Astrocyte (in vitro differentiated cells and primary cell): ENCODE results near the gene C19orf85. TPM values are rescaled to one million over a fixed set of nuclear protein-coding genes. Genes with fewer than 3 reads are reported as not detected.
"Not testable (repeated sequence)": the region's sequence is repeated elsewhere in the genome, so short reads cannot be mapped to it uniquely, and the experiment has no call there.

Experiments used
- DNase-seq: peaks from one replicate; pipeline ENCODE4 v3.0.0-alpha.2; 2010; ENCODE audit warnings: low read depth
- FAIRE-seq: peaks from 2 replicates; lab custom pipeline; 2011; peaks lifted over from hg19 to GRCh38; lab: Jason Lieb, UNC
- H2AFZ ChIP-seq: 2 replicates; pipeline ENCODE4 v1.6.0; 2012; ENCODE audit warnings: low read depth, low read length, inconsistent platforms
- H3K27ac ChIP-seq: 2 replicates; pipeline ENCODE4 v1.5.1; 2011; ENCODE audit warnings: low read depth, low read length, inconsistent platforms
- H3K27me3 ChIP-seq: 2 replicates; pipeline ENCODE4 v1.6.0; 2011; ENCODE audit warnings: low read length, inconsistent platforms; ENCODE audit not compliant: insufficient read depth
- H3K36me3 ChIP-seq: 2 replicates; pipeline ENCODE4 v1.5.1; 2011; ENCODE audit warnings: low read length, inconsistent platforms; ENCODE audit not compliant: insufficient read depth
- H3K4me1 ChIP-seq: 2 replicates; pipeline ENCODE4 v1.5.1; 2011; ENCODE audit warnings: low read length, inconsistent platforms; ENCODE audit not compliant: insufficient read depth
- H3K4me2 ChIP-seq: 2 replicates; pipeline ENCODE4 v1.6.0; 2012; ENCODE audit warnings: low read length, inconsistent platforms
- H3K4me3 ChIP-seq: 2 replicates; pipeline ENCODE4 v1.5.1; 2011; ENCODE audit warnings: low read depth, mild to moderate bottlenecking, low read length, inconsistent platforms; ENCODE audit not compliant: insufficient read depth
- H3K79me2 ChIP-seq: 2 replicates; pipeline ENCODE4 v1.6.0; 2012; ENCODE audit warnings: mild to moderate bottlenecking, low read length, inconsistent platforms; ENCODE audit not compliant: insufficient read depth
- H3K9ac ChIP-seq: 2 replicates; pipeline ENCODE4 v1.6.0; 2012; ENCODE audit warnings: mild to moderate bottlenecking, low read length, inconsistent platforms
- H3K9me3 ChIP-seq: 2 replicates; pipeline ENCODE4 v1.5.1; 2012; ENCODE audit warnings: low read depth, mild to moderate bottlenecking, low read length, inconsistent platforms; ENCODE audit not compliant: insufficient read depth
- H4K20me1 ChIP-seq: 2 replicates; pipeline ENCODE4 v1.6.0; 2012; ENCODE audit warnings: low read length, inconsistent platforms; ENCODE audit not compliant: insufficient read depth
- H3K27ac Mint-ChIP-seq: one replicate; pipeline ENCODE4 v1.8.0; 2021; ENCODE audit warnings: mild to moderate bottlenecking, mixed read lengths; ENCODE audit not compliant: unreplicated experiment
- H3K27me3 Mint-ChIP-seq: one replicate; pipeline ENCODE4 v1.8.0; 2021; ENCODE audit warnings: low read depth, mixed read lengths; ENCODE audit not compliant: unreplicated experiment
- H3K36me3 Mint-ChIP-seq: one replicate; pipeline ENCODE4 v1.8.0; 2021; ENCODE audit warnings: low read depth, mixed read lengths; ENCODE audit not compliant: unreplicated experiment
- H3K4me1 Mint-ChIP-seq: one replicate; pipeline ENCODE4 v1.8.0; 2021; ENCODE audit warnings: low read depth, mixed read lengths; ENCODE audit not compliant: unreplicated experiment
- H3K4me3 Mint-ChIP-seq: one replicate; pipeline ENCODE4 v1.8.0; 2021; ENCODE audit warnings: mild to moderate bottlenecking, moderate library complexity, mixed read lengths; ENCODE audit not compliant: unreplicated experiment
- H3K9me3 Mint-ChIP-seq: one replicate; pipeline ENCODE4 v1.8.0; 2021; ENCODE audit warnings: mild to moderate bottlenecking, mixed read lengths; ENCODE audit not compliant: unreplicated experiment
- EZH2 ChIP-seq: IDR thresholded peaks from 2 replicates; pipeline ENCODE4 v1.6.1; 2012; ENCODE audit warnings: mild to moderate bottlenecking, low read length, inconsistent platforms; ENCODE audit not compliant: insufficient read depth
- total RNA-seq: library from RNA; stranded (reverse); gene quantifications from 2 replicates; pipeline ENCODE4 v1.2.1, GENCODE V29; 2021
- TF ChIP-seq, protein P1 (sequence below): IDR thresholded peaks from 2 replicates; pipeline ENCODE4 v1.5.1; 2011; ENCODE audit warnings: low read depth, mild to moderate bottlenecking, inconsistent platforms, low read length, moderate library complexity; ENCODE audit not compliant: insufficient read depth

C19orf85 gene
- total RNA-seq, 1 donor from 2014 or later: not detected

DNA sequence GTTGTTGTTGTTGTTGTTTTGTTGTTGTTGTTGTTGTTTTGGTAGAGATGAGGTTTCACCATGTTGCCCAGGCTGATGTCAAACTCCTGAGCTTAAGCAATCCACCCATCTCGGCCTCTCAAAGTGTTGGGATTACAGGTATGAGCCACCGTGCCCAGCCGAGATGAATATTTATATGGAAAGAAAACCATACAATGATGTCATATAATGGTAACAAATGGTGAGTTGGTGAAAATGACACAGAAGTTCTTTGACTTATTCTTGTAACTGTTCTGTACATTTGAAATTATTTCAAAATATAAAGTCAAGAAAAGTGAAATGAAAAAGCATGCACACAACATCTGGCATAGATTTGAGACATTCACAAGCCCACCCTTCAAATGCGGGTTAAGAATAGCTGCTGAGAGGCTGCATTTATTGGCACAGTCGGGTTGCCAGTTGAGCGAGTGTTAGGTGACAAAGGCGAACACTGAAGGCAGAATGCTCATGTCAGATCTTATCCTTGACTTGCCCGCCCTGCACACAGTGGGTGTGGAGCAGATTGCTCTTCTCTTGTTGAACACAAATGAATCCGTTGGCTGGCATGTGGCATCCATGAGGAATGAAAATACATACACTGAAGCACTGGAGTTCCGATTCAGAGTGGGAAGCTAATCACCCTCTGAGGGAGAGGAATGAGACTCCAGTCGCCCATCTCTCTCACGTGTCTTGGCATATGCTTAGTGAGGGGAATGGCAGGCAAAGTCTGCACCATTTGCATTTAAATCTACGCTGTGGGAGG is 41.1 kb downstream of the C19orf85 start:
- Mint-ChIP-seq H3K4me3 (no peak overlapping the region), H3K36me3 (no peaks in the 10 kb centered on the region), H3K27ac (no peak overlapping the region), H3K4me1 (no peaks in the 10 kb centered on the region), H3K27me3 (peaks cover 18% of the 10 kb centered on the region), H3K9me3 (no peaks in the 10 kb centered on the region)
- Histone ChIP-seq H3K36me3 (no peaks in the 10 kb centered on the region), H3K4me2 (no peak overlapping the region), H3K4me1 (no peaks in the 10 kb centered on the region), H3K27me3 (peaks cover 5% of the 10 kb centered on the region), H3K79me2 (no peaks in the 10 kb centered on the region), H2AFZ (no peak overlapping the region), H3K9ac (no peak overlapping the region), H3K27ac (no peak overlapping the region), H3K4me3 (no peak overlapping the region), H3K9me3 (no peaks in the 10 kb centered on the region), H4K20me1 (no peaks in the 10 kb centered on the region)
- no peak for TF ChIP-seq EZH2
- TF ChIP-seq, protein P1, sequence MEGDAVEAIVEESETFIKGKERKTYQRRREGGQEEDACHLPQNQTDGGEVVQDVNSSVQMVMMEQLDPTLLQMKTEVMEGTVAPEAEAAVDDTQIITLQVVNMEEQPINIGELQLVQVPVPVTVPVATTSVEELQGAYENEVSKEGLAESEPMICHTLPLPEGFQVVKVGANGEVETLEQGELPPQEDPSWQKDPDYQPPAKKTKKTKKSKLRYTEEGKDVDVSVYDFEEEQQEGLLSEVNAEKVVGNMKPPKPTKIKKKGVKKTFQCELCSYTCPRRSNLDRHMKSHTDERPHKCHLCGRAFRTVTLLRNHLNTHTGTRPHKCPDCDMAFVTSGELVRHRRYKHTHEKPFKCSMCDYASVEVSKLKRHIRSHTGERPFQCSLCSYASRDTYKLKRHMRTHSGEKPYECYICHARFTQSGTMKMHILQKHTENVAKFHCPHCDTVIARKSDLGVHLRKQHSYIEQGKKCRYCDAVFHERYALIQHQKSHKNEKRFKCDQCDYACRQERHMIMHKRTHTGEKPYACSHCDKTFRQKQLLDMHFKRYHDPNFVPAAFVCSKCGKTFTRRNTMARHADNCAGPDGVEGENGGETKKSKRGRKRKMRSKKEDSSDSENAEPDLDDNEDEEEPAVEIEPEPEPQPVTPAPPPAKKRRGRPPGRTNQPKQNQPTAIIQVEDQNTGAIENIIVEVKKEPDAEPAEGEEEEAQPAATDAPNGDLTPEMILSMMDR: no peak
- DNase-seq (no peak), FAIRE-seq (no peak)

- H3K4me1 Mint-ChIP-seq, H3K4me3 Mint-ChIP-seq, H3K4me1 ChIP-seq, H3K36me3 Mint-ChIP-seq, H3K4me2 ChIP-seq, H3K27me3 ChIP-seq, FAIRE-seq, H4K20me1 ChIP-seq, H2AFZ ChIP-seq, H3K9ac ChIP-seq, H3K27ac Mint-ChIP-seq, H3K9me3 ChIP-seq, H3K79me2 ChIP-seq, DNase-seq, H3K27ac ChIP-seq, H3K36me3 ChIP-seq, H3K9me3 Mint-ChIP-seq, H3K4me3 ChIP-seq: not testable (repeated sequence)
- peaks cover 23% of the 10 kb centered on the region for H3K27me3 Mint-ChIP-seq
Measured at GRCh38 chr19:55421281-55421680, 43.3 kb downstream of the C19orf85 start.

- Histone ChIP-seq H3K79me2 (no peaks in the 10 kb centered on the region), H3K27ac (no peak overlapping the region), H3K36me3 (no peaks in the 10 kb centered on the region), H3K9ac (no peak overlapping the region), H3K4me3 (no peak overlapping the region), H3K27me3 (peaks cover 5% of the 10 kb centered on the region), H3K4me2 (no peak overlapping the region), H3K9me3 (no peaks in the 10 kb centered on the region), H4K20me1 (no peaks in the 10 kb centered on the region), H3K4me1 (no peaks in the 10 kb centered on the region), H2AFZ (no peak overlapping the region)
- FAIRE-seq (no peak), DNase-seq (no peak)
- no peak overlapping the region for H3K27ac Mint-ChIP-seq
- TF ChIP-seq, protein P1: no peak
- no peak for TF ChIP-seq EZH2
- H3K27me3 Mint-ChIP-seq: peaks cover 29% of the 10 kb centered on the region
- no peak overlapping the region for H3K4me3 Mint-ChIP-seq
- no peaks in the 10 kb centered on the region for H3K36me3 Mint-ChIP-seq
- H3K9me3 Mint-ChIP-seq: no peaks in the 10 kb centered on the region
- H3K4me1 Mint-ChIP-seq: peaks cover 1% of the 10 kb centered on the region
Measured at GRCh38 chr19:55419624-55420236, 44.8 kb downstream of the C19orf85 start.
